Right atrium auricular region (tissue), 2 donors: ENCODE results near the gene ATP2A3. TPM values are rescaled to one million over a fixed set of nuclear protein-coding genes. Genes with fewer than 3 reads are reported as not detected.

Source experiments
- DNase-seq: peaks from one replicate; pipeline ENCODE4 v3.0.0-alpha.2; 2019; ENCODE audit warnings: low spot score
- H3K27ac ChIP-seq, 2 donors: fragments of 200-600 bp; sonication (generic); 1 replicate in 1 of 2; 2 replicates in 1 of 2; pipeline ENCODE4 v1.5.1; 2016 to 2019
- H3K27me3 ChIP-seq, 2 donors: fragments of 200-600 bp; sonication (generic); one replicate each; pipeline versions ENCODE4 v1.5.1 to v1.6.0; 2017 to 2019
- H3K36me3 ChIP-seq: fragments of 200-600 bp; sonication (generic); one replicate; pipeline ENCODE4 v1.5.1; 2016
- H3K4me1 ChIP-seq, 2 donors: fragments of 200-600 bp; sonication (generic); one replicate each; pipeline versions ENCODE4 v1.5.1 to v1.6.0; 2017 to 2019
- H3K4me3 ChIP-seq, 2 donors: fragments of 200-600 bp; sonication (generic); 1 replicate in 1 of 2; 2 replicates in 1 of 2; pipeline ENCODE4 v1.5.1; 2017 to 2019; ENCODE audit warnings: mild to moderate bottlenecking in 1 of 2, moderate library complexity in 1 of 2
- H3K9me3 ChIP-seq, 2 donors: fragments of 200-600 bp; sonication (generic); one replicate each; pipeline ENCODE4 v1.5.1; 2019
- CTCF ChIP-seq, 2 donors: fragments of 200-600 bp; sonication (generic); IDR thresholded peaks; one replicate each; pipeline ENCODE4 v1.5.1; 2019; ENCODE audit warnings: antibody characterized with exemption in 2 of 2
- total RNA-seq, 2 donors: library from RNA; depleted of rRNA; stranded (reverse); fragments of >200 nt; gene quantifications; one replicate each; pipeline ENCODE4 v1.1.0, GENCODE V29; 2016

Gene ATP2A3
- total RNA-seq, 2 donors from 2014 or later = 5.5 to 12.2 TPM

GRCh38 chr17:3925684-3926485 lies 38.4 kb downstream of the ATP2A3 start:
- no peak overlapping the region for H3K4me3 ChIP-seq
- H3K27ac ChIP-seq = no peak overlapping the region
- no peaks in the 10 kb centered on the region for H3K9me3 ChIP-seq

GRCh38 chr17:3924512-3925350 lies 39.5 kb downstream of the ATP2A3 start:
- TF ChIP-seq CTCF (IDR thresholded peaks at IDR 0.05) = no peak
- Histone ChIP-seq H3K4me1 (peaks cover 0 to 13% of the 10 kb centered on the region in 2 donors), H3K36me3 (no peaks in the 10 kb centered on the region), H3K4me3 (no peak overlapping the region), H3K27ac (no peak overlapping the region), H3K9me3 (no peaks in the 10 kb centered on the region), H3K27me3 (no peaks in the 10 kb centered on the region)
- no peak for DNase-seq

More at GRCh38 chr17:3925684-3926485, 38.4 kb downstream of the ATP2A3 start:
- no peak for DNase-seq
- Histone ChIP-seq H3K27me3 (no peaks in the 10 kb centered on the region), H3K4me1 (peaks cover 0 to 13% of the 10 kb centered on the region in 2 donors), H3K36me3 (no peaks in the 10 kb centered on the region)
- TF ChIP-seq CTCF (IDR thresholded peaks at IDR 0.05) = no peak

- H3K4me3 ChIP-seq = no peak overlapping the region
- no peaks in the 10 kb centered on the region for H3K27me3 ChIP-seq
- TF ChIP-seq CTCF (IDR thresholded peaks at IDR 0.05) = no peak
- peaks cover 0 to 21% of the 10 kb centered on the region in 2 donors for H3K4me1 ChIP-seq
- no peaks in the 10 kb centered on the region for H3K9me3 ChIP-seq
- H3K27ac ChIP-seq = no peak overlapping the region
- H3K36me3 ChIP-seq = no peaks in the 10 kb centered on the region
- DNase-seq = no peak
Observed at GRCh38 chr17:3923466-3924190, 40.6 kb downstream of the ATP2A3 start.

GRCh38 chr17:3922765-3923164 lies 41.5 kb downstream of the ATP2A3 start:
- H3K4me3 ChIP-seq = no peak overlapping the region
- no peak overlapping the region for H3K27ac ChIP-seq
- H3K9me3 ChIP-seq = no peaks in the 10 kb centered on the region
- no peaks in the 10 kb centered on the region for H3K36me3 ChIP-seq
- H3K27me3 ChIP-seq = no peaks in the 10 kb centered on the region
- H3K4me1 ChIP-seq = peaks cover 0 to 19% of the 10 kb centered on the region in 2 donors
- no peak for TF ChIP-seq CTCF (IDR thresholded peaks at IDR 0.05)
- no peak for DNase-seq

GRCh38 chr17:3921502-3922319 lies 42.5 kb downstream of the ATP2A3 start:
- Histone ChIP-seq H3K36me3 (no peaks in the 10 kb centered on the region), H3K27ac (no peak overlapping the region), H3K9me3 (no peaks in the 10 kb centered on the region), H3K4me1 (peaks cover 0 to 24% of the 10 kb centered on the region in 2 donors), H3K27me3 (no peaks in the 10 kb centered on the region), H3K4me3 (no peak overlapping the region)
- no peak for DNase-seq
- TF ChIP-seq CTCF (IDR thresholded peaks at IDR 0.05) = no peak
